Measurements from ENCODE around the gene TTC31.

TTC31 gene

GRCh38 chr2:74500578-74500946 lies 17.7 kb downstream of the TTC31 start:
- TF ChIP-seq GATA1 (IDR thresholded peaks at IDR 0.05; ENCODE audit: low read depth, low read length) (no peak), POLR2A (IDR thresholded peaks at IDR 0.05; ENCODE audit: low read length) (no peak)
- no peak for DNase-seq

- TF ChIP-seq GATA1 (IDR thresholded peaks at IDR 0.05; ENCODE audit: low read depth, low read length) (no peak), POLR2A (IDR thresholded peaks at IDR 0.05; ENCODE audit: low read length) (no peak)
Measured at GRCh38 chr2:74501335-74502071, 18.6 kb downstream of the TTC31 start.

GRCh38 chr2:74502147-74502719 lies 19.4 kb downstream of the TTC31 start:
- no peak for TF ChIP-seq POLR2A (IDR thresholded peaks at IDR 0.05; ENCODE audit: low read length)
- no peak for TF ChIP-seq GATA1 (IDR thresholded peaks at IDR 0.05; ENCODE audit: low read depth, low read length)
- DNase-seq: peak; percentile 41 to 70

More at GRCh38 chr2:74501335-74502071, 18.6 kb downstream of the TTC31 start:
- DNase-seq: peak in 1 of 2 experiments; percentile 54

GRCh38 chr2:74502720-74503505 lies 20.0 kb downstream of the TTC31 start:
- TF ChIP-seq GATA1 (IDR thresholded peaks at IDR 0.05; ENCODE audit: low read depth, low read length) (no peak), POLR2A (IDR thresholded peaks at IDR 0.05; ENCODE audit: low read length) (peak; percentile 73)

GRCh38 chr2:74503506-74504475 lies 20.9 kb downstream of the TTC31 start:
- no peak for TF ChIP-seq POLR2A (IDR thresholded peaks at IDR 0.05; ENCODE audit: low read length)
- no peak for TF ChIP-seq GATA1 (IDR thresholded peaks at IDR 0.05; ENCODE audit: low read depth, low read length)
- no peak for DNase-seq

More at GRCh38 chr2:74502720-74503505, 20.0 kb downstream of the TTC31 start:
- peak; percentile 86 to 92 for DNase-seq

GRCh38 chr2:74504591-74504990 lies 21.7 kb downstream of the TTC31 start:
- TF ChIP-seq GATA1 (IDR thresholded peaks at IDR 0.05; ENCODE audit: low read depth, low read length) (no peak), POLR2A (IDR thresholded peaks at IDR 0.05; ENCODE audit: low read length) (no peak)

GRCh38 chr2:74505448-74506246 lies 22.8 kb downstream of the TTC31 start:
- no peak for DNase-seq
- TF ChIP-seq POLR2A (IDR thresholded peaks at IDR 0.05; ENCODE audit: low read length) (no peak), GATA1 (IDR thresholded peaks at IDR 0.05; ENCODE audit: low read depth, low read length) (no peak)

More at GRCh38 chr2:74504591-74504990, 21.7 kb downstream of the TTC31 start:
- no peak for DNase-seq

- peak; percentile 98 for DNase-seq
- TF ChIP-seq GATA1 (IDR thresholded peaks at IDR 0.05; ENCODE audit: low read depth, low read length) (no peak), POLR2A (IDR thresholded peaks at IDR 0.05; ENCODE audit: low read length) (peak; percentile 84)
Measured at GRCh38 chr2:74507145-74507925, 24.5 kb downstream of the TTC31 start, which contains the start of gene PCGF1. TSS of gene PCGF1 (minus strand) at chr2:74507695. CDS start at chr2:74507668, 27 bp downstream.

- TF ChIP-seq GATA1 (IDR thresholded peaks at IDR 0.05; ENCODE audit: low read depth, low read length) (no peak), POLR2A (IDR thresholded peaks at IDR 0.05; ENCODE audit: low read length) (no peak)
- DNase-seq: peak; percentile 52 to 70
Measured at GRCh38 chr2:74507926-74508520, 25.1 kb downstream of the TTC31 start.

- no peak for DNase-seq
- TF ChIP-seq GATA1 (IDR thresholded peaks at IDR 0.05; ENCODE audit: low read depth, low read length) (no peak), POLR2A (IDR thresholded peaks at IDR 0.05; ENCODE audit: low read length) (no peak)
Measured at GRCh38 chr2:74510272-74510671, 27.4 kb downstream of the TTC31 start.
